K562 (cell line): ENCODE data around the gene SPAM1. TPM values are rescaled to one million over a fixed set of nuclear protein-coding genes. Genes with fewer than 3 reads are reported as not detected.

ENCODE experiments used
- FOXA3 ChIP-seq, 2 experiments: fragments of 450-650 bp in 1 of 2; sonication (generic) in 1 of 2; formaldehyde crosslinking; IDR thresholded peaks in 1 of 2; conservative IDR thresholded peaks in 1 of 2; 2 replicates each; pipeline versions ENCODE4 v1.4.0 to v1.8.0; 2020 to 2022; ENCODE audit warnings: mild to moderate bottlenecking in 2 of 2, missing genetic modification reagents in 1 of 2
- HLTF ChIP-seq: fragments of 450-650 bp; IDR thresholded peaks from 2 replicates; pipeline ENCODE4 v1.6.1; 2016
- KLF10 ChIP-seq: fragments of 250-450 bp; sonication (Bioruptor Pico); IDR thresholded peaks from 2 replicates; pipeline ENCODE4 v1.6.1; 2021; ENCODE audit warnings: matching md5 sums
- RBM17 ChIP-seq: fragments of 200-400 bp; formaldehyde crosslinking; IDR thresholded peaks from 2 replicates; pipeline ENCODE4 v1.6.1; 2017; ENCODE audit warnings: low read depth, mild to moderate bottlenecking, low read length, borderline replicate concordance
- ZBTB40 ChIP-seq, 2 experiments: fragments of 450-650 bp in 1 of 2; sonication (generic) in 1 of 2; formaldehyde crosslinking in 1 of 2; IDR thresholded peaks; 2 replicates each; pipeline versions ENCODE4 v1.7.1 to v1.9.0; 2016 to 2022; ENCODE audit warnings: inconsistent platforms in 1 of 2, mild to moderate bottlenecking in 1 of 2, missing genetic modification reagents in 1 of 2
- ZNF12 ChIP-seq: sonication (generic); formaldehyde crosslinking; IDR thresholded peaks from 2 replicates; pipeline ENCODE4 v1.4.0; 2020; ENCODE audit warnings: mild to moderate bottlenecking, missing genetic modification reagents
- ZNF79 ChIP-seq: fragments of 250-450 bp; sonication (Bioruptor Pico); IDR thresholded peaks from 2 replicates; pipeline ENCODE4 v1.4.0; 2020; ENCODE audit warnings: low read depth, mild to moderate bottlenecking, moderate library complexity
- polyA plus RNA-seq, 8 experiments: library from polyadenylated mRNA; depleted of rRNA in 4 of 8; stranded (reverse) in 5 of 8; unstranded in 3 of 8; fragments of >200 nt; fragmentation: Nextera tagmentation in 2 of 8; fragmentation: Illumina TruSeq in 1 of 8; extraction: Ambion mirVana in 2 of 8; extraction: Trizol in 1 of 8; gene quantifications; 2 replicates each; pipeline versions ENCODE4 v1.2.1 to v1.2.3, GENCODE V29; 2011 to 2014; ENCODE audit warnings: inconsistent platforms in 1 of 8, missing spikeins in 1 of 8
- total RNA-seq, 7 experiments: library from RNA; depleted of rRNA in 6 of 7; stranded (reverse); fragments of >200 nt in 6 of 7; fragmentation: Illumina TruSeq in 2 of 7; extraction: Trizol in 2 of 7; gene quantifications; 2 replicates each; pipeline versions ENCODE4 v1.2.1 to v1.2.3, GENCODE V29; 2011 to 2021; ENCODE audit warnings: low replicate concordance in 1 of 7
- TF ChIP-seq, protein P1 (sequence below): sonication (generic); formaldehyde crosslinking; IDR thresholded peaks from 2 replicates; pipeline ENCODE4 v1.8.0; 2023; ENCODE audit warnings: mild to moderate bottlenecking, missing genetic modification reagents
- TF ChIP-seq, protein P2 (sequence below): fragments of 250-450 bp; sonication (Bioruptor Pico); IDR thresholded peaks from 2 replicates; pipeline ENCODE4 v1.4.0; 2020
- TF ChIP-seq, protein P3 (sequence below): fragments of 450-650 bp; IDR thresholded peaks from 2 replicates; pipeline ENCODE4 v1.6.1; 2016; ENCODE audit warnings: mild to moderate bottlenecking

SPAM1 gene
- total and polyA plus RNA-seq, 9 of the 15 experiments (the other 6 are each of a cell fraction or from before 2014, with no cell fraction given), result not detected

DNA sequence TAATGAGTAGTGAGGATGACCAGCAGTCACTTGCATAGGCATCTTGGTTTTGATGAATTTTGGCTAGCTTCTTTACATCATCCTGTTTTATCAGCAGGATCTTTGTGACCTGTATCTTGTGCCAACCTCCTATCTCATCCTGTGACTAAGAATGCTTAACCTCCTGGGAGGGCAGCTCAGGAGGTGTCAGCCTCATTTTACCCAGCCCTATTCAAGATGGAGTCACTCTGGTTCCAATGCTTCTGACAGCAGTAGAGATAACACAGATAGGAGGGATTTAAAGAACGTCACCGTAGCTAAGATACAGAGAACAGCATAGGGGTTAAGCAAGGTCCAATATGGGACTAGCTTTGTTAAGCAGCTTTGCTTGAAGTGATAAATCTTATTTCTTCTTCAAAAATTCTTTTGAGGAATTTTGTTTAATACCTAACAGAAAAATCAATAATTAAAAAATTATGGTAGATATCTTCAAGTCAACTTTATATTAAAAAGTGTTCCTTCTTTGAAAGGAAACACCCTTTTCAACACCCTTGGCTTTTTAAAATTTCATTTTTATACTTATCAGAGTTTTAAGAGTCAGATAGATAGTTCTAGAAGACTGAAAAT, 68.0 kb downstream of the SPAM1 start (continued):
- TF ChIP-seq, protein P1, sequence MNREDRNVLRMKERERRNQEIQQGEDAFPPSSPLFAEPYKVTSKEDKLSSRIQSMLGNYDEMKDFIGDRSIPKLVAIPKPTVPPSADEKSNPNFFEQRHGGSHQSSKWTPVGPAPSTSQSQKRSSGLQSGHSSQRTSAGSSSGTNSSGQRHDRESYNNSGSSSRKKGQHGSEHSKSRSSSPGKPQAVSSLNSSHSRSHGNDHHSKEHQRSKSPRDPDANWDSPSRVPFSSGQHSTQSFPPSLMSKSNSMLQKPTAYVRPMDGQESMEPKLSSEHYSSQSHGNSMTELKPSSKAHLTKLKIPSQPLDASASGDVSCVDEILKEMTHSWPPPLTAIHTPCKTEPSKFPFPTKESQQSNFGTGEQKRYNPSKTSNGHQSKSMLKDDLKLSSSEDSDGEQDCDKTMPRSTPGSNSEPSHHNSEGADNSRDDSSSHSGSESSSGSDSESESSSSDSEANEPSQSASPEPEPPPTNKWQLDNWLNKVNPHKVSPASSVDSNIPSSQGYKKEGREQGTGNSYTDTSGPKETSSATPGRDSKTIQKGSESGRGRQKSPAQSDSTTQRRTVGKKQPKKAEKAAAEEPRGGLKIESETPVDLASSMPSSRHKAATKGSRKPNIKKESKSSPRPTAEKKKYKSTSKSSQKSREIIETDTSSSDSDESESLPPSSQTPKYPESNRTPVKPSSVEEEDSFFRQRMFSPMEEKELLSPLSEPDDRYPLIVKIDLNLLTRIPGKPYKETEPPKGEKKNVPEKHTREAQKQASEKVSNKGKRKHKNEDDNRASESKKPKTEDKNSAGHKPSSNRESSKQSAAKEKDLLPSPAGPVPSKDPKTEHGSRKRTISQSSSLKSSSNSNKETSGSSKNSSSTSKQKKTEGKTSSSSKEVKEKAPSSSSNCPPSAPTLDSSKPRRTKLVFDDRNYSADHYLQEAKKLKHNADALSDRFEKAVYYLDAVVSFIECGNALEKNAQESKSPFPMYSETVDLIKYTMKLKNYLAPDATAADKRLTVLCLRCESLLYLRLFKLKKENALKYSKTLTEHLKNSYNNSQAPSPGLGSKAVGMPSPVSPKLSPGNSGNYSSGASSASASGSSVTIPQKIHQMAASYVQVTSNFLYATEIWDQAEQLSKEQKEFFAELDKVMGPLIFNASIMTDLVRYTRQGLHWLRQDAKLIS, result no peak
- TF ChIP-seq, protein P2, sequence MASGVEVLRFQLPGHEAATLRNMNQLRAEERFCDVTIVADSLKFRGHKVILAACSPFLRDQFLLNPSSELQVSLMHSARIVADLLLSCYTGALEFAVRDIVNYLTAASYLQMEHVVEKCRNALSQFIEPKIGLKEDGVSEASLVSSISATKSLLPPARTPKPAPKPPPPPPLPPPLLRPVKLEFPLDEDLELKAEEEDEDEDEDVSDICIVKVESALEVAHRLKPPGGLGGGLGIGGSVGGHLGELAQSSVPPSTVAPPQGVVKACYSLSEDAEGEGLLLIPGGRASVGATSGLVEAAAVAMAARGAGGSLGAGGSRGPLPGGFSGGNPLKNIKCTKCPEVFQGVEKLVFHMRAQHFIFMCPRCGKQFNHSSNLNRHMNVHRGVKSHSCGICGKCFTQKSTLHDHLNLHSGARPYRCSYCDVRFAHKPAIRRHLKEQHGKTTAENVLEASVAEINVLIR (CRISPR knock-in tag), result peak; percentile 84
- peak; percentile 99 for TF ChIP-seq ZNF79
- no peak for TF ChIP-seq KLF10 (CRISPR knock-in tag)
- TF ChIP-seq ZBTB40 (IDR thresholded peaks at IDR 0.05), result no peak
- TF ChIP-seq ZBTB40 (CRISPR knock-in tag; IDR thresholded peaks at IDR 0.05), result no peak
- TF ChIP-seq RBM17, result no peak
- no peak for TF ChIP-seq ZNF12
- TF ChIP-seq FOXA3 (CRISPR knock-in tag; conservative IDR thresholded peaks at IDR 0.05 in 1 of 2, IDR thresholded peaks at IDR 0.05 in 1 of 2), result peak in 1 of 2 experiments; percentile 39; a peak in 1 of 4 replicates
- TF ChIP-seq HLTF, result no peak
- TF ChIP-seq, protein P3, sequence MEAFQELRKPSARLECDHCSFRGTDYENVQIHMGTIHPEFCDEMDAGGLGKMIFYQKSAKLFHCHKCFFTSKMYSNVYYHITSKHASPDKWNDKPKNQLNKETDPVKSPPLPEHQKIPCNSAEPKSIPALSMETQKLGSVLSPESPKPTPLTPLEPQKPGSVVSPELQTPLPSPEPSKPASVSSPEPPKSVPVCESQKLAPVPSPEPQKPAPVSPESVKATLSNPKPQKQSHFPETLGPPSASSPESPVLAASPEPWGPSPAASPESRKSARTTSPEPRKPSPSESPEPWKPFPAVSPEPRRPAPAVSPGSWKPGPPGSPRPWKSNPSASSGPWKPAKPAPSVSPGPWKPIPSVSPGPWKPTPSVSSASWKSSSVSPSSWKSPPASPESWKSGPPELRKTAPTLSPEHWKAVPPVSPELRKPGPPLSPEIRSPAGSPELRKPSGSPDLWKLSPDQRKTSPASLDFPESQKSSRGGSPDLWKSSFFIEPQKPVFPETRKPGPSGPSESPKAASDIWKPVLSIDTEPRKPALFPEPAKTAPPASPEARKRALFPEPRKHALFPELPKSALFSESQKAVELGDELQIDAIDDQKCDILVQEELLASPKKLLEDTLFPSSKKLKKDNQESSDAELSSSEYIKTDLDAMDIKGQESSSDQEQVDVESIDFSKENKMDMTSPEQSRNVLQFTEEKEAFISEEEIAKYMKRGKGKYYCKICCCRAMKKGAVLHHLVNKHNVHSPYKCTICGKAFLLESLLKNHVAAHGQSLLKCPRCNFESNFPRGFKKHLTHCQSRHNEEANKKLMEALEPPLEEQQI, result no peak
